T-helper 1 cell (primary cell): ENCODE measurements around the gene CASQ1.

Source experiments
- DNase-seq, 5 donors: peaks; one replicate each; pipeline ENCODE4 v3.0.0-alpha.2; 2012 to 2020
- total RNA-seq, 4 donors: gene quantifications; one replicate each; lab custom pipeline; 2026; lab: John Stamatoyannopoulos, UW

Gene CASQ1
- total RNA-seq, result 0 reads per million in 4 donors

- DNase-seq, result no peak
Measured at GRCh38 chr1:160189649-160190625, at the start of gene CASQ1. TSS of gene CASQ1 (plus strand) at chr1:160190575. CDS start at chr1:160190752, 177 bp downstream.

DNA sequence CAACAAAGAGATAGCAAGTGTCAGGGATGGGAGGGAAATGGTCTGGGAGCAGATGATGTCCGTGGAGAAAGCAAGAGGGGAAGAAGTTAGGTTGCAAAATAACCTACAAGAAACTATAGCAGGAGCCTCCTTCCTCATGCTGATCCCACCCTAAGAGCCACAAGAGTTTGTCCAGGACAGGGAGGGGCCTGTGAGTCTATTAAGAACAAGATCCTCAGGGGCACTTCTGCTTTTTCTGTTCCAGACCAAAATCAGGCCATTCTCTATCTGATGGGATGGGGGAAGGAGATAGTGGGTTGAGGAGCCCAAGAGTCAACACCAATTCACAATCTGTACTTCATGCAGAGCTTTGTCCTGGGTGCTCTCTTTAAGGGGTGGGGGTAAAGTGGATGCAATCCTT, 46.7 kb upstream of the CASQ1 start:
- DNase-seq, result no peak

- DNase-seq, result no peak
Measured at GRCh38 chr1:160144921-160145320, 45.5 kb upstream of the CASQ1 start.

DNA sequence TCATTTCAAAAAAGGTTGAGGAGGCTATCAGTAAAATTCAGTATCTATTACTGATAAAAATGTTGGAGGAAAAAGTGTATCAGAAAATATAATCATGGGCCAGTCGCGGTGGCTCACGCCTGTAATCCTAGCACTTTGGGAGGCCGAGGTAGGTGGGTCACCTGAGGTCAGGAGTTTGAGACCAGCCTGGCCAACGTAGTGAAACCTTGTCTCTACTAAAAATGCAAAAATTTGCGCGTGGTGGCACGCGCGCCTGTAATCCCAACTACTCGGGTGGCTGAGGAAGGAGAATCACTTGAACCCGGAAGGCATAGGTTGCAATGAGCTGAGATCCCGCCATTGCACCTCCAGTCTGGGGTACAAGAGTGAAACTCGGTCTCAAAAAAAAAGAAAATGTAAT, 44.3 kb upstream of the CASQ1 start:
- DNase-seq, result no peak

DNA sequence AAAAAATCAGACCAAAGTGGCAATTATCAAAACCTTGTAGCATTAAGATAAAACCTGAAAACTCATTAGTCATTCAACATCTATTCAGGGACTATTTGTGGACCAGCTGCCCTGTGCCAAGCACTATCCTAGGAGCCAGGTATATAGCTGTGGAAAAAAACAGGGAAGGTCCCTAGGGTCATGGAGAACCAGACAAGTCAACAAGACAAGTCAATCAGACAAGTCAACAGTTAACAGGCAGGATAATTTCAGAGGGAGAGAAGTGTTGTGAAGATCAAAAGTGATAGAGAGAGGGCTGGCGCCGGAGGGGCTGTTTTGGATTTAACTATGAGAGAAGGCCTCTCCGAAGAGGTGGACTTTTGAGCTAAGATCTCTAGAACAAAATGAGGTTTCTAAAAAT, 42.3 kb upstream of the CASQ1 start:
- no peak for DNase-seq

- no peak for DNase-seq
Measured at GRCh38 chr1:160149233-160149632, 41.1 kb upstream of the CASQ1 start.

GRCh38 chr1:160149716-160150115, 40.7 kb upstream of the CASQ1 start:
- no peak for DNase-seq

DNA sequence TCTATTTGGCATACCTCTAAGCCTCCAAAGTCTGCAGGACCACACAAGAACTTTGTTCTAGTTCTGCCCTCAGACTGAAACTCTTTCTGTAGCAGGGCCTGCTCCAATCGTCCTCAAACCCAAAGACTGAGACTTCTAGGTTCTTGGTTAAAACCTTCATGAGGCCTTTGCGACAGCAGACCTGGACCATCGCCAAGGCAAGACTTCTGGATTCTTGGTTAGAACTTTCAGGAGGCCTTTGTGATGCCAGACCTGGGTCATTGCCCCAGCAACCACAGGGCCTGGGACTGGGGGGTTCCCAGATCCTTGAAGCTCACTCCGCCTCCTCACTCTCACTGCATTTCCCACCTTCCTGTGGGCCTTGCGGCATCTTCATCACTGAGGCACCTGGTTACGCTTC, 39.1 kb upstream of the CASQ1 start, which contains the start of gene ATP1A4:
ATP1A4 (plus strand) TSS at position 301 of the 400 bp plus-strand sequence. CDS start 438 bp downstream, outside the sequence.
- no peak for DNase-seq

- no peak for DNase-seq
Measured at GRCh38 chr1:160154790-160155189, 35.6 kb upstream of the CASQ1 start.

DNA sequence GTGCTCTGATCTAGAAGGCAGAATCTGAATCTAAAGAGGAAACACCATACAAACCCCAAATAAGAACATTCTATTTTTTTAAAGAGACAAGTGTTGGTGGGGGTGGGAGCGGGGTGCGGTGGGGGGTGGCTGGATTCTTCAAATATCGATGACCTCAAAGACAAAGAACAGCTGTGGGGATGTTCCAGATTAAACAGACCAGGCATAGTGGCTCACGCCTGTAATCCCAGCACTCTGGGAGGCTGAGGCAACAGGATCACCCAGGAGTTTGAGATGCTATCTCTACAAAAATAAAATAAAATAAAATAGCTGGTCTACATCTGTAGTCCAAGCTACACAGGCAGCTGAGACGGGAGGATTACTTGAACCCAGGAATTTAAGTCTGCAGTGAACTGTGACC, 34.0 kb upstream of the CASQ1 start:
- no peak for DNase-seq

- DNase-seq, result no peak
Measured at GRCh38 chr1:160157174-160157573, 33.2 kb upstream of the CASQ1 start.

DNA sequence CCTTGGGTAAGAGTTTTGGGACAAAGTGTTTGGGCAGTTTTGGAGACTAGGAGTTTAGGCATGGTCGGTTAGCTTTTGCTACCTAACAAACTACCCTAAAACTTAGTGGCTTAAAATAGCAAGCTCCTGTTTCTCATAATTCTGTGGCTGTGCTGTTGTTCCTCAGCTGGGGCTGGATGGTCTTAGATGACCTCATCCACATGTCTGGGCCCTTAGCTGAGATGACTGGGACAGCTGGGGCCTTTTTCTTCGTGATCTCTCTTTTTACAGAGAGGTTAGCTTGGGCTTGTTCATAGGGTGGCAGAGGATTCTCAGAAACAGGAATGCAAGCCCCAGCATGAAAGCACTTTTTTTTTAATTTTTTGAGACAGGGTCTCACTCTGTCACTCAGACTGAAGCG, 32.3 kb upstream of the CASQ1 start:
- no peak for DNase-seq

DNA sequence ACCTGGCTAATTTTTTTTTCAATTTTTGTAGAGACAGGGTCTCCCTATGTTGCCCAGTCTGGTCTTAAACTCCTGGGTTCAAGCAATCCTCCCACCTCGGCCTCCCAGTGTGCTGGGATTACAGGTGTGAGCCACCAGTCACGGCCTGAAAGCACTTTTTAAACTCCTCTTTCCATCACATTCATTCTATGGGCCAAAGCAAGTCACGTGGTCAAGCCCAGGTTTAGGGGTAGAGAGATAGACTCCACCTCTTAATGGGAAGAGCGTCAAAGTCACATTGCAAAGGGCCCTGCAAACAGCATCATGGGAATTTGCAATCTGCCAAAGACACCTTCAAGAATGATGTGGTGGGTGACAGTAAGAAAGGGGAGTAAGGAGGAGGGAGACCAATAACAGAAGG, 31.8 kb upstream of the CASQ1 start:
- no peak for DNase-seq

DNA sequence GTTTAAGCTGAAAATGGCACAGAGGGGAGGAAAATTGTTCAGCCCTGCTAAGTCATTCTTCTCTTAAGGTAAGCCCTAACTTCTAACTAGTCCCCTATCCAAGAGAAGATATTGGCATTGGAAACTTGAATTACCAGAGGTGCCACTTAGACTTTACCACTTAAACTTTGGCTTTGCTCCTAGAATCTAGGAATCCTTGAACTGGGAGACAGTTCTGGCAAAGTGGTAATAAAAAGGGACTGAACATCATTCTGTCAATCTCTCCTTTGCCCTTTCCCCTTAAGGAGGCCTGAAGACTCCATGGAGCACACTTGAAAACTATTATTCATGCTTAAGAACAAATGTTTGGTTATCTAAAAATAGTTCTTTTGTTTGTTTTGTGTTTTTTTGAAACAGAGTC, 30.5 kb upstream of the CASQ1 start:
- DNase-seq, result no peak

DNA sequence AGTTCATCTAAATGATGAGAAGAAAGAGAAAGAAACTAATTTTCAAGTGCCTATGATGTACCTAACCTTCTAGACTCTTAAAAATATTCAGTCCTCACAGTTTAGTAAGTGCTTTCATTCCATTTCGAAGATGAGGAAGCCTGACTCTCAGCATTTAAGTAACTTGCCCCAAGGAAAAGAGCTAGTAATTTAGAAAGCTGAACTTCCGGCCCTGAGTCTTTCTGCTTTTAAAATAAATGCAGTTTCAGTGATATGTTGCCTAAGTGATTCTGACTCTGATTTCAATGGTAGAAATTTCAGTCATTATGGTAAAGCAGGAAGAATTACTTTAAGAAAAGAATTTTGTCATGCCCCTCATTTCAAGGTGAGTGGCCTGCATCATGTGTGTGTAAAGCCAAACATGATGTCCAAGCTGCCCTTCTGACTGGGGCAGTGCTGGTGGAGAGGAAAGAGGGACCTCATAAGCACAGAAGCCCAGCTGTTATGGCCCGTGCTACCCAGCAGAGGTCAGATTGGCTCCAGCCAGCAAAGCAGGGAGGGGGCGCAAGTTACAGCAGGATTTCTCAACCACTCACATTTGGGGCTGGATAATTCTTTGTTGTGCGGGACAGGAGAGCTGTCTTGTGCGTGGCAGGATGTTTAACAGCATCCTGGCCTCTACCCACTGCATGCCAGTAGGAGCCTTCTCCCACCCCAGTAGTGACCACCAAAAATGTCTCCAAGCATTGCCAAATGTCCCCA, 28.2 kb upstream of the CASQ1 start:
- peak in 1 of 5 donors; percentile 27 for DNase-seq

DNA sequence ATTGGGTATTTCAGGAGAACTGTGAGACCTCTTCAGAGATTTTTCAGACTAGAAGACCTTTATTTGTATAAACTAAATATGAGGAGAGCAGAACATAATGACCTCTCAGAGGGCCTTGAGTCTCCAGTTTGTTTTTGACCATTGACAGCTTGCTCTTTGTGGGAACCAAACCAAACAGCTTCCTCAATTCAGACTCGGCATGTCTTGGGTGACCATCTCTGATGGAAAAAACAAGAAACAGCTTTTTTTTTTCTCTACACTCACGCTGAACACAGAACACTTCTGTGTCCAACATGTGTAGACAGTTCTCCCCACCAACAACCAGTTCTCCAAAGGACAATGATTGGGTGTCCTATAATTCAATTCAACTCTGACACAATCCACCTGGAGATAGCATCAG, 27.4 kb upstream of the CASQ1 start:
- no peak for DNase-seq

GRCh38 chr1:160163615-160164014, 26.8 kb upstream of the CASQ1 start:
- no peak for DNase-seq

DNA sequence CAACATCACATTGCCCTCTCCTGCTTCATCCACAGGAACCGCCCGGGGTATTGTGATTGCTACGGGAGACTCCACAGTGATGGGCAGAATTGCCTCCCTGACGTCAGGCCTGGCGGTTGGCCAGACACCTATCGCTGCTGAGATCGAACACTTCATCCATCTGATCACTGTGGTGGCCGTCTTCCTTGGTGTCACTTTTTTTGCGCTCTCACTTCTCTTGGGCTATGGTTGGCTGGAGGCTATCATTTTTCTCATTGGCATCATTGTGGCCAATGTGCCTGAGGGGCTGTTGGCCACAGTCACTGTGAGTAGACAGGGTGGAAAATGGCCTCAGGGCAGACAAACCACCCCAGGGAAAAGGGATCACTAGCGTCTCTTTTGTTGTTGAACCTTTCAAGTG, 26.3 kb upstream of the CASQ1 start:
- DNase-seq, result no peak

DNA sequence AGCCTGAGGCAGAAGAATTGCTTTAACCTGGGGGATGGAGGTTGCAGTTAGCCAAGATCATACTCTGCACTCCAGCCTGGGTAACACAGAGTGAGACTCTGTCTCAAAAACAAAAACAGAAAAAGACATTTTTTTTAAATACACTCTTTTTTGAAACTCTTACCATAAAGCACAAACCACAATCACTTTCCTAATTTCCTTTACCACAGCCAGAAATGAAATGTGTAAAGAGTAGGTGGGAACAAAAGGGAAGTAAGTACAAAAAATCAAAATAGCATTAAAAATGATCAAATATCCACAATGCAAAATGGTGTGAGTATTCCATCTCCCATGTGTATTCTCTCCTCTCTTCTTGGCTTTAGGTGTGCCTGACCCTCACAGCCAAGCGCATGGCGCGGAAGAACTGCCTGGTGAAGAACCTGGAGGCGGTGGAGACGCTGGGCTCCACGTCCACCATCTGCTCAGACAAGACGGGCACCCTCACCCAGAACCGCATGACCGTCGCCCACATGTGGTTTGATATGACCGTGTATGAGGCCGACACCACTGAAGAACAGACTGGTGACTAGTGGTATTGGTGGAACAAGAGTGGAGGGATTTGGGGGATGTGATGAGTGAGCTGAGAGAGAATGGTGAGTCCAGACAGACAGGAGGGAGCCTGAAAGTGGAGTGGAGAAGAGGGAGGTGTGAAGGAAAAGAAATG, 24.1 kb upstream of the CASQ1 start:
- no peak for DNase-seq

DNA sequence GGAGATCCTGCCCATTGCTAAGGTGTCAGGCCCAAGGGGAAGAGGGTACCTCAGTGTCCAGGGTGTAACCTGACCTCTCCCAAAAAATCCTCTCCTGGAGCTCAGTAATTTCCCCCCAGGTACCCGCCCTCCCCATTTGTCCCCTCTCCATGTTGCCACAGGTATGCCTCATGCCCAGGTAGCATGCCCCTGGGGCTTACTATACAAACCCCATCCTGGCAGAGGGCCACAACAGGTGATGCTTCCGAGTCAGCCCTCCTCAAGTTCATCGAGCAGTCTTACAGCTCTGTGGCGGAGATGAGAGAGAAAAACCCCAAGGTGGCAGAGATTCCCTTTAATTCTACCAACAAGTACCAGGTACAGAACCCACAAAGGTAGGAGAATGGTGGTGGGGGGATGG, 23.3 kb upstream of the CASQ1 start:
- DNase-seq, result no peak

DNA sequence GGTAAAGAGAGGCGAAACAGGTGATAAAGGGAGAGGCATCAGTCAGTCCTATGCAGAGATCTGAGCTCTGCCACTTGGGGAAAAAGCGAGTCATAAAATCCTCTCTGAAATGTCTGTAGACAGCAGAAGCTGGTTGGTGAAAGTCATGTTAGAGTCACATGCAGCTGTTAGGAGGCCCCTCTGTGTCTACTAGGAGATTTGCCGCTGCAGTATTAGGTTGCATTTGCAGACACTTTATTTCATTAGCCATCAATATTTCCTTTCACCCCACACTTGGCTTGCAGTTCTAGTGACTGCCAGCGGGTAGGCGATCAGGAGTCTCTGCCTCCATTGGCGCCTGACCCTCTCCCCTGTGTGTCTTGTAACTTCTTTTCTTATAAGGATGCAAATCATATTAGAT, 22.8 kb upstream of the CASQ1 start:
- no peak for DNase-seq

DNA sequence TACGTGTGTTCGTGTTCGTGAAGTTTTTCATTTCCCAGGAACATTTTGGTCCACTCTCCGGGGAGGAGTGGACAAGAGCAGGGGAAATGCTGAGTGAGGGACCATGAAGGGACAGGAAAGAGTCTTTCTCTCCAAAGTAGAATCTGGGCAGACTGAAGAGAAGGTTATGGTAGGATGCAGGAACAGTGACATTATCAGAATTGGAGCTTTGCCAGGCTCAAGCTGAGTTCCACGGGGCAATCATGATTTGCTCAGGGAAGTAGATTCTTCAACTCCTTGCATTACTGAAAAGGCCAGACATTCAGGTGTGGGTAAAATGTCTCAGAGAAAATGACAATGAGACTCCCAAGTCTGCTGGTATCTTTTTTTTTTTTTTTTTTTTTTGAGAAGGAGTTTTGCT, 22.4 kb upstream of the CASQ1 start:
- no peak for DNase-seq
